AG08396 (cell line): ENCODE results near the gene PBOV1.
"Not testable (repeated sequence)": the region's sequence is repeated elsewhere in the genome, so short reads cannot be mapped to it uniquely, and the experiment has no call there.

Experiments
- DNase-seq: peaks from one replicate; pipeline ENCODE4 v3.0.0; 2012; ENCODE audit warnings: low spot score, mixed read lengths

PBOV1 gene

GRCh38 chr6:138237463-138237862 is 19.2 kb upstream of the PBOV1 start:
- DNase-seq = no peak

- DNase-seq = no peak
Observed at GRCh38 chr6:138235693-138236092, 17.4 kb upstream of the PBOV1 start.

DNA sequence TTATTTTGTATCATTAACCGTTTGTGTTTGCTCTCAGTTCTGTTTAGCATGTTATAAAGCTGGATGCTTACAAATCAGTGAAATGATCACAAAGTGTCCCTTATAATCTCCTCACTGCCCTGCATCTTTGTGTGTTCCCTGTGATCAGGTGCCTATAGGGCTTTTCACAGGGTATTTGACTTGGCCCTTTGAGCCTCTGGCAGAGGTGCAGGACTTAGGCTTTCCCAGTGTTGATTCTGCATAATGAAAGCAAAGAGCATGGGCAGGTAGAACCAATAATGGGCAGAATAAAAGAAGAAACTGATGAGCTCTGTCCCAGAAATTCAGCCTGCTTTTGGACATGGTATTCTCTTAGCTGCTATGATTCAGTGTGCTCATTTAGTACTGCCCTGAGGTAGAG is 16.9 kb upstream of the PBOV1 start:
- no peak for DNase-seq

GRCh38 chr6:138234363-138234762 is 16.1 kb upstream of the PBOV1 start:
- no peak for DNase-seq

- no peak for DNase-seq
Observed at GRCh38 chr6:138231381-138231886, 13.1 kb upstream of the PBOV1 start.

DNA sequence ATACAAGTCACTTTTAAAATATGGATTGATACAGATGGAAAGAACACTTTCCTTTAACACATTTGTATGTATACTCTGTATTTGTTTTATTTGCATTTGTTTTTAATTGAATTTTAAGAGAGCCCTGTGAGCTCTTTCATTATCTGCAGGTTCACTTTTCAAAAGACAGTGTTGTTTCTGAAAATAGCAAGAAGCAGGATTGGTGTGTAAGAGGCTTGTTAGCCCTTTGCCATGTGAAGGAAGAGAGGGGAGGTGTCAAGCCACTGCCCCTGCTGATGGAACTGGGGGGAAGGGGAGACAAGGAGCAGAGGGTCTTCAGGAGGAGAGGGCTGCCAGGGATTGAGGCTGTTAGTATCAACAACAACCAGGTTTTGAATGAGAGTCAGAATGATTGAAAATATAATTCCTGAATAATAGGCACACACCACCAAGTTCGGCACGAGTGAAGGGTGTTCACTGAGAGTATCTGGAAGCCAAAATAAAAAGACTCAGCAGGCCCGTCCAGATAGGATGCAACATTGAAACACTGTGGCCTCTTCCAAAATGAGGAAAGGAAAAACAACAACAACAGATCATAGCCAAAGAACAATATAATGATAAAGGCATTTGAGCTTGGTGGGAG is 12.6 kb upstream of the PBOV1 start:
- DNase-seq = no peak

GRCh38 chr6:138230221-138230620 is 11.9 kb upstream of the PBOV1 start:
- DNase-seq = no peak

DNA sequence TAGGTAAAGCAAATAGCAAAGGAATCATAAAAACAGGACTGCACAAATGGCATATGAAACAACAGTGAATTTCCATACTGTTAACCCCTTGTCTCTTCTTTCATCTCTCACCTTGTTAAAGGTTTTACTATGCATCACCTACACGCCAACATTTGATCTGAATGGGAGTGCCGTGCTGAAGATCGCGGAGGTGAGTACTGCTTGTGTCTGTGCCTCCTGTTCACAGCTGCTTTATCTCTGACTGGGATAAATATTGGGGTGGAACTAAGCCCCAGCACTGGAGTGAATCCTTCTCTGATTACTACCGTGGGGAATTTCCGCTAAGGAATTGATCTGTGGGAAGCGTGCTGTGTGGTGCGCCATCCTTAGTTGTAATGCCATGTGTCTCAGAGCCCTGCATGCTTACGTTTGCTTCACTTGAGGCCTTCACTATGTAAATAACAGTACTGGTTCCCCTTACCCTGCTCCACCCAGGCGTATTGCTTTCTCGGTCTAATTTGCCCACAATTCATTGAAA is 11.4 kb upstream of the PBOV1 start:
- no peak for DNase-seq

DNA sequence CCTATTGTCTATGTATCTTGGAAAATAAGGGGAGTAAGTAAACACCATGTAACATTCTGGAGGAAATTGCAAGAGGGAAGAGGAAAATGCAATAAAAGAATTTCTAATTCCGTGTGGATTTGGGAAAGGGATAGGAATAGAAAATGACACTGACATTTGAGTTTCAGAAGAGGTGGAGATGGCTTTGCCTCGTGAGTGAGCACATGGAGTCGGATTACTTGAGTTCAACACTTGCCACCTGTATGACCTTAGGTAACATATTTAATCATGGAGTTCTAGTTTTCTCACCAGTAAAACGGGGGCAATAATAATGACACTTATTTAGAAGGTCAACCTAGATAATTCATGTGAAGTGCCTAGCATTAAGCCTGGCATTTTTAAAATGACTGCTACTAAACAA is 10.8 kb upstream of the PBOV1 start:
- no peak for DNase-seq

- no peak for DNase-seq
Observed at GRCh38 chr6:138227316-138227781, 9.1 kb upstream of the PBOV1 start.

GRCh38 chr6:138226700-138227315 is 8.5 kb upstream of the PBOV1 start:
- DNase-seq = no peak

- DNase-seq = no peak
Observed at GRCh38 chr6:138225953-138226352, 7.7 kb upstream of the PBOV1 start.

- DNase-seq = no peak
Observed at GRCh38 chr6:138222901-138223546, 4.7 kb upstream of the PBOV1 start.

GRCh38 chr6:138219901-138220300 is 1.6 kb upstream of the PBOV1 start:
- DNase-seq = no peak

DNA sequence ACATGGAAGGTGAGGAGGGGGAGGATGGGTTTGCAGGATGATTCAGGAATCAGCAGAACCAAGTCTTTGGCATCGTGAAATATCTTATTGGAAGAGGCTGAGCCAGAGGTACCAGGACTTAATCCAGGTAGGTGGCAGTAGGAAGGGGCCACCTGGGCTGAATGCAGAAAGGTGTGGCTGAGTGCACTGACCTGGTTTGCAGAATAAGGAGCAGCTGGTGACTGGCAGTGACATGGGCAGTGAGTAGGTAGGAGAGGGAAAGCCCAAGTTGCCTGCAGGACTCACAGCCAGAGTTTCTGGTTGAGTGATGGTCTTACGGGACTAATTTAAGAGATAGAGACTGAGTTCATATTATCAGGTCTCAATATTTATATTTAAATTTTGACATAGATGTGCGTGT is 1.1 kb upstream of the PBOV1 start:
- no peak for DNase-seq

DNA sequence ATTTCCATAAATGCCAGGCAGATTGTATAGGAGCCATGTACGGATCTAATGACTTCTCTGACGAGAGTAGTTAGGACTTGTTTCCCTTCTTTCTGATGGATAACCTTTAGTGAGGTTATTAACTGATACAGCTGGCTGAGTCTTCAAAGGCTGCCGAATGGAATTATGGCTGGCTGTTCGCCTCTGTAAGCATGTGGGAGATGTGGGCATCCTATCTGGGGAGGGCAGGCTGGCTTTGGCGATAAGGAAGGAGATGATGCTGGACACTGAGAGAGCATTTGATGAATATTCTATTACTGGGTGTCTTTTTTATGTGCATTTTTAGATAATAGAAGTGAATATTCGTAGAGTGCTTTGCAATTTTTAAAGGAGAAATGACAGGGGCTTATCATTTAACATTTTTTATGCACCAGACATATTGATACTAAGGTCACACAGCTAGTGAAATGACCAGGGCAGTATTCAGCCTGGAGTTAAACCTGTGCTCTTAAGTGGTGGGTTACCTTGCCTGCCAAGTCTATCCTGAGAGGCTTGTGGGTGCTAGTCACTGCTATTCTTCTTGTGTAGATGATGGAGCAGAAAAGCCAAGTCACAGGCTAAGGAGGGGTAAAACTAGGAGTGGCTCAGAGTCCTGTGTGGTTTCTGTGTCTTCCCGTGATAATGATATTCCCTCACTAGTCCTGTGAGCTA is 3.1 kb downstream of the PBOV1 start:
- no peak for DNase-seq

DNA sequence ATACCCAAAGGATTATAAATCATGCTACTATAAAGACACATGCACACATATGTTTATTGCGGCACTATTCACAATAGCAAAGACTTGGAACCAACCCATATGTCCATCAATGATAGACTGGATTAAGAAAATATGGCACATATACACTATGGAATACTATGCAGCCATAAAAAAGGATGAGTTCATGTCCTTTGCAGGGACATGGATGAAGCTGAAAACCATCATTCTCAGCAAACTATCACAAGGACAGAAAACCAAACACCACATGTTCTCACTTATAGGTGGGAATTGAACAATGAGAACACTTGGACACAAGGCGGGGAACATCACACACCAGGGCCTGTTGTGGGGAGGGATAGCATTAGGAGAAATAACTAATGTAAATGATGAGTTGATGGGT is 5.8 kb downstream of the PBOV1 start:
- not testable (repeated sequence) for DNase-seq

- no peak for DNase-seq
Observed at GRCh38 chr6:138211601-138212000, 6.7 kb downstream of the PBOV1 start.

DNA sequence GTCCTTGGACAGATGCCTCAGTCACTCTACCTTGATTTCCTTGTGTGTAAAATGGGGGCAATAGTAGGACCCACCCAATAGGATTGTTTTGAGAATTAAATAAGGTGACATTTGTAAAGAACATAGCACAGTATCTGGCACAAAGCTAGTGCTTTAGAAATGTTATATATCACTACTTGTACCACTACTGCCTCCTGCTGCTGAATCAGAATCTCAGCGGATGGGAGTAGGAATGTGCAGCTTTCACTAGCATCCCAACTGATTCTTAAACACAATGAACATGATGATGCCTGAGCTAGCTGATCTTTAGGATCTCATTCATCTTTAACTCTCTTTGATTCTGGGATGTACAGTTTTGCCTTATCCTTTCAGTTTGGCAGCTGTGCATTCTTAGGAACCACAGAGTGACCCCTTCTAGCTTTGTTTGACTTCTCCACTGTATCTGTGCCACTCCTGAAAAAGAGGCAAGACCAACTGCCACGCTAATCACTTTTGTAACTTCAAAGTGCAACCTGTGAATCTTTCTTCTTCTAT is 7.2 kb downstream of the PBOV1 start:
- DNase-seq = no peak

GRCh38 chr6:138206862-138207261 is 11.4 kb downstream of the PBOV1 start:
- no peak for DNase-seq

DNA sequence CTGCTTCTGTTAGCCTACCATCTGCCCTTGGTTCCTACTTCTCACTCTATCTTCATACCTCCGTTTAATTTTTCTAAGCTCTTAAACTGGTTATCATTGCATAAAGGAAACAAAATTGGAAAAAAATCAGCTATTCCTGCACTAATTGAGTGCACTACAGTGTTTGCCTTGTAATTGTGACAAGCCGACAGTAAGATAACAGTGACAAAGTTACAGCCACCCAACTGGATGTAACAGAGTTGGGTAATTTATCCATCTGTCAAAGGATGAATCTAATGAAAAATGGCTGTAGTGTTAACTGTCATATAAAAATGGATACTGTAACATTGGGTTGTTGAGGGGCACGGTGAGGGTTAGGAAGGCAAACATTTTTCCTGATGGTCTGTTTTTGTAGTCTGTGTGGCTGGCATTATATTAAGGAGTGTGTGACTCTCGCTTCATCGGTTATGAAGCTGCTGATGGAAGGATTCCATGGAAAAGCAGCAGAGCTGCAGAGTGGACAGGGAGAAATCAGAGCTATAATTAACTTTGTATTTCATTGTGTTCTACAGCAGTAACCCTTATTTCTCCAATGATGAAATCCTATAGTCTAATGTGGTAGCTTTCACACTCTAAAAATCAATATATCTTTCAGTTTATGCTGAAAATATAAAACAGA is 12.7 kb downstream of the PBOV1 start:
- DNase-seq = no peak
